Sigmoid colon (tissue), 7 donors: Measurements from ENCODE around the gene FSCN2. TPM values are rescaled to one million over a fixed set of nuclear protein-coding genes. Genes with fewer than 3 reads are reported as not detected.

Source experiments
- DNase-seq: peaks from one replicate; pipeline ENCODE4 v3.0.0-alpha.2; 2019
- H3K27ac ChIP-seq, 4 donors: fragments of 200-600 bp; sonication (generic); one replicate each; pipeline ENCODE4 v1.5.1; 2016 to 2019; ENCODE audit warnings: mild to moderate bottlenecking in 1 of 4
- H3K27me3 ChIP-seq, 3 donors: fragments of 200-600 bp; sonication (generic); one replicate each; pipeline ENCODE4 v1.5.1; 2019; ENCODE audit warnings: mild to moderate bottlenecking in 1 of 3
- H3K36me3 ChIP-seq, 4 donors: fragments of 200-600 bp; sonication (generic); one replicate each; pipeline ENCODE4 v1.5.1; 2016 to 2019
- H3K4me1 ChIP-seq, 4 donors: fragments of 200-600 bp; sonication (generic); one replicate each; pipeline ENCODE4 v1.5.1; 2017 to 2019
- H3K4me3 ChIP-seq, 4 donors: fragments of 200-600 bp; sonication (generic); one replicate each; pipeline ENCODE4 v1.5.1; 2017 to 2019; ENCODE audit warnings: mild to moderate bottlenecking in 2 of 4, moderate library complexity in 1 of 4
- H3K9me3 ChIP-seq, 4 donors: fragments of 200-600 bp in 3 of 4; sonication (generic) in 3 of 4; one replicate each; pipeline versions ENCODE4 v1.5.1 to v1.6.1; 2013 to 2019
- EP300 ChIP-seq, 4 donors: sonication (generic); formaldehyde crosslinking; IDR thresholded peaks; one replicate each; pipeline ENCODE4 v1.6.1; 2017; ENCODE audit warnings: antibody characterized with exemption in 4 of 4
- POLR2A ChIP-seq, 2 donors: fragments of 450-650 bp; IDR thresholded peaks; one replicate each; pipeline ENCODE4 v1.6.1; 2016; ENCODE audit warnings: antibody characterized with exemption in 2 of 2, mild to moderate bottlenecking in 2 of 2, moderate library complexity in 2 of 2
- POLR2AphosphoS5 ChIP-seq, 4 donors: sonication (generic); formaldehyde crosslinking; IDR thresholded peaks; one replicate each; pipeline ENCODE4 v1.6.1; 2017; ENCODE audit warnings: antibody characterized with exemption in 4 of 4
- WGBS, 2 donors: extraction: QIAGEN DNeasy Blood & Tissue Kit; methylation state at CpG; one replicate each; pipeline ENCODE4 v1.1.7; 2013; 5-methylcytosine and 5-hydroxymethylcytosine counted together
- intact Hi-C: fragments of 100-400 bp; cut with DNase I; formaldehyde crosslinking; loops from one replicate; pipeline ENCODE4 v1.15.1; 2023
- polyA plus RNA-seq, 3 donors: library from polyadenylated mRNA; stranded (reverse); fragments of 200-250 nt; gene quantifications; one replicate each; pipeline ENCODE4 v1.2.3, GENCODE V29; 2013
- total RNA-seq, 4 donors: library from RNA; depleted of rRNA; stranded (reverse); fragments of >200 nt; gene quantifications; one replicate each; pipeline ENCODE4 v1.1.0, GENCODE V29; 2016
- TF ChIP-seq, protein P1 (sequence below), 4 experiments: fragments of 450-650 bp in 3 of 4; fragments of 200-600 bp in 1 of 4; IDR thresholded peaks; one replicate each; pipeline ENCODE4 v1.5.1; 2016 to 2019; ENCODE audit warnings: antibody characterized with exemption in 4 of 4, mild to moderate bottlenecking in 3 of 4, moderate library complexity in 2 of 4
- donor health status: healthy with polysubstance abuse.
- donor health status: Bipolar disorder and iron deficiency.
- donor health status: healthy.

Gene FSCN2
- total and polyA plus RNA-seq, 7 donors, result 0.33 to 2.3 (median 1.0) TPM; not detected in 3

GRCh38 chr17:81541123-81541522 is 12.9 kb downstream of the FSCN2 start:
- Histone ChIP-seq H3K4me3 (no peak overlapping the region), H3K4me1 (peaks cover 0 to 15% (median 13%) of the 10 kb centered on the region in 4 donors), H3K36me3 (peaks cover 2 to 67% (median 44%) of the 10 kb centered on the region in 4 donors), H3K9me3 (no peaks in the 10 kb centered on the region), H3K27ac (no peak overlapping the region), H3K27me3 (peaks cover 15 to 22% (median 18%) of the 10 kb centered on the region in 3 donors)
- TF ChIP-seq, protein P1, sequence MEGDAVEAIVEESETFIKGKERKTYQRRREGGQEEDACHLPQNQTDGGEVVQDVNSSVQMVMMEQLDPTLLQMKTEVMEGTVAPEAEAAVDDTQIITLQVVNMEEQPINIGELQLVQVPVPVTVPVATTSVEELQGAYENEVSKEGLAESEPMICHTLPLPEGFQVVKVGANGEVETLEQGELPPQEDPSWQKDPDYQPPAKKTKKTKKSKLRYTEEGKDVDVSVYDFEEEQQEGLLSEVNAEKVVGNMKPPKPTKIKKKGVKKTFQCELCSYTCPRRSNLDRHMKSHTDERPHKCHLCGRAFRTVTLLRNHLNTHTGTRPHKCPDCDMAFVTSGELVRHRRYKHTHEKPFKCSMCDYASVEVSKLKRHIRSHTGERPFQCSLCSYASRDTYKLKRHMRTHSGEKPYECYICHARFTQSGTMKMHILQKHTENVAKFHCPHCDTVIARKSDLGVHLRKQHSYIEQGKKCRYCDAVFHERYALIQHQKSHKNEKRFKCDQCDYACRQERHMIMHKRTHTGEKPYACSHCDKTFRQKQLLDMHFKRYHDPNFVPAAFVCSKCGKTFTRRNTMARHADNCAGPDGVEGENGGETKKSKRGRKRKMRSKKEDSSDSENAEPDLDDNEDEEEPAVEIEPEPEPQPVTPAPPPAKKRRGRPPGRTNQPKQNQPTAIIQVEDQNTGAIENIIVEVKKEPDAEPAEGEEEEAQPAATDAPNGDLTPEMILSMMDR (IDR thresholded peaks at IDR 0.05), result no peak
- no peak for TF ChIP-seq POLR2A (IDR thresholded peaks at IDR 0.05)
- TF ChIP-seq EP300 (IDR thresholded peaks at IDR 0.05), result no peak
- no peak for TF ChIP-seq POLR2AphosphoS5 (IDR thresholded peaks at IDR 0.05)
- DNase-seq, result no peak
- 91 to 95% methylated on average over 17 of the region's 17 CpGs for WGBS, 2 donors
- intact Hi-C loops, result no loop called here

DNA sequence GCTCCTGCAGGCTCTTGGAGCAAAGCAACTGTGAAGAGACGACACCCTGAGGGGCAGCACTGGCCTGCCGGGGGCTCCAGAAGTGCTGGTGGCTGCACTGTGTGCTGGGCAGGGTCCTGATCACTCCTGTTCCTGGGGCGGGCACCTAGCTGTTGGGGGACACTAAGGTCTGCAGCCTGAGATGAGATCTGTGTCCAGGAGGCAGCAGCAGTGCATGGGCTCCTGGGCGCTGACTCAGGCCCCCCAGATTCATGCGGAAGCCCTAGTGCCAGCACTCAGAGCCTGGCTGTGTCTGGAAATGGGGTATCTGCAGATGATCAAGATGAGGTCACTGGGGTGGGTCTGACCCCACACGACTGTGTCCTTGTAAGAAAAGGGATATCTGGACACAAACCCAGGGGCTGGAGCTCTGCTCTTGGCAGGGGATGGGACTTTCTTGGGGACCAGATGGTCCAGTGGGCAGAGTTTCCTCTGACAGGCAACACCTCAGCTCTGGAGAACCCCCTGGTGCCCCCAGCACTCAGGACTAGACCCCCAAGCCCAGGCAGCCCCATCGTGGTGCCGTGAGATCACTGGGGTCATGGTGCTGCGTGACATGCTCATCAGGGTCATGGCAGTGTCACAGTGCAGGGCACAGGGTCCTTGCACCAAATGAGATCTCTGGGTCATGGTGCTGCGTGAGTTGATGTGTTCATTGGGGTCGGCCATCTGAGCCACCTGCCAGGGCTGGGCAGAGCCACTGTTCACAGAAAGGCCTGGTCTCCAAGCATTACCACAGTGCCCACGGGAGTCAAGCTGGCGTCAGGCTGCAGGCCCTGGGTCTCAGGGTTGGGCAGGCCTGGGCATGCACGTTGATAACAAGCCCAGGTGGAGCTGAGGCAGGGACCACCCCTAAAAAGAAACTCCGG is 14.5 kb downstream of the FSCN2 start:
- H3K27ac ChIP-seq, result no peak overlapping the region
- H3K4me1 ChIP-seq, result peaks cover 0 to under 1% (median 0%) of the 10 kb centered on the region in 4 donors
- WGBS, 2 donors, result 91% methylated on average over 15 of the region's 15 CpGs
- no peaks in the 10 kb centered on the region for H3K9me3 ChIP-seq
- H3K27me3 ChIP-seq, result peaks cover 0 to 6% (median 2%) of the 10 kb centered on the region in 3 donors
- intact Hi-C loops, result no loop called here
- H3K4me3 ChIP-seq, result no peak overlapping the region
- TF ChIP-seq POLR2AphosphoS5 (IDR thresholded peaks at IDR 0.05) (no peak), EP300 (IDR thresholded peaks at IDR 0.05) (no peak), POLR2A (IDR thresholded peaks at IDR 0.05) (no peak)
- TF ChIP-seq, protein P1 (IDR thresholded peaks at IDR 0.05), result no peak
- DNase-seq, result no peak
- H3K36me3 ChIP-seq, result peaks cover 6 to 82% (median 54%) of the 10 kb centered on the region in 4 donors

DNA sequence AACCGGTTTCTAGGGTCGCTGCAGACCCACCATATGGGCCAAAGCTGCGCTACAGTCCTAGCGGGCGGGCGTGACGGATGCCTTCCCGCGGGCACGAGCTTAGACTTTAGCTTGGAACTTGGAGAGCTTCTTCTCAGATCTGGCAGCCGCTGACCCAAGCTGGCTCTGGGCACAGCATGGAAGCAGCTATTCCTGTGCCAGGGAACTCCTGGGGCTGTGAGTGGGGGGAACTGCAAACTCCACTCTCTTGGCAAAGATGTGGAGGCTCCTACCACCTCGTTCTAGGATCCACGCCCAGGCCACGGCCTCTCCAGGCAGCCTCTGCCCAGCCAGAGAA is 15.1 kb downstream of the FSCN2 start:
- Histone ChIP-seq H3K4me3 (no peak overlapping the region), H3K27ac (no peak overlapping the region), H3K4me1 (no peaks in the 10 kb centered on the region), H3K36me3 (peaks cover 6 to 89% (median 59%) of the 10 kb centered on the region in 4 donors), H3K27me3 (no peaks in the 10 kb centered on the region), H3K9me3 (no peaks in the 10 kb centered on the region)
- intact Hi-C loops, result no loop called here
- DNase-seq, result no peak
- TF ChIP-seq, protein P1 (IDR thresholded peaks at IDR 0.05), result no peak
- TF ChIP-seq POLR2AphosphoS5 (IDR thresholded peaks at IDR 0.05) (no peak), EP300 (IDR thresholded peaks at IDR 0.05) (no peak), POLR2A (IDR thresholded peaks at IDR 0.05) (no peak)
- 94 to 96% methylated on average over 14 of the region's 14 CpGs for WGBS, 2 donors

- 96% methylated on average over 15 of the region's 15 CpGs for WGBS, 2 donors
- Histone ChIP-seq H3K9me3 (no peaks in the 10 kb centered on the region), H3K4me3 (no peak overlapping the region), H3K4me1 (no peaks in the 10 kb centered on the region), H3K27ac (no peak overlapping the region), H3K27me3 (no peaks in the 10 kb centered on the region), H3K36me3 (peaks cover 6 to 90% (median 62%) of the 10 kb centered on the region in 4 donors)
- intact Hi-C loops, result no loop called here
- no peak for TF ChIP-seq POLR2AphosphoS5 (IDR thresholded peaks at IDR 0.05)
- no peak for TF ChIP-seq POLR2A (IDR thresholded peaks at IDR 0.05)
- TF ChIP-seq EP300 (IDR thresholded peaks at IDR 0.05), result no peak
- TF ChIP-seq, protein P1 (IDR thresholded peaks at IDR 0.05), result no peak
- no peak for DNase-seq
These were observed 15.6 kb downstream of the FSCN2 start for GRCh38 chr17:81543756-81544155.
